ENCODE data around the gene FHIT. TPM values are rescaled to one million over a fixed set of nuclear protein-coding genes. Genes with fewer than 3 reads are reported as not detected.

FHIT gene
- polyA plus RNA-seq, 1 of the 3 experiments (the other 2 are of a cell fraction), result 0.41 TPM

DNA sequence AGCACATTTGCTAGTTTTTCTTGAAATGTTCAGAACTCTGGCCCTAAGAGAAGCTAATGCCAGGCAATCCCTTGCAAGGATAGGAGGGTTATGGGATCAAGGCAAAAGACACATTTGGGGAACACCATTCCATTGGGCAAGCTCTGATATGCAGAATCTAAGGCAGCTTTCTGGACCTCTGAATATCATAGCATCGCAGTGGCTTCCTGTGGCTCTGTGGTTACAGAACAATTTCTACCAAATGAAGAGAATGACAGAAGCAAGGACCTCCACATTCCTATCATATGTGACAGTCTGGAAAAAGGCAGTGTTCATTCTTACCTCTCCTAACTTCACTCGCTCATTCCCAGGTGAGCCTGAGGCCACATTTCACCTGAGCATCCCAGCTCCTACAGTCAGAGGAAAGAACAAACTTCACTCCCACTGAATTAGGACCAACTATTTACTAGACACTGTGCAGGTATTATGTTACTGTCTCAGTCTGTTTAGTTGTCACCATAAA is 1365.3 kb downstream of the FHIT start (continued):
- TF ChIP-seq, protein P1, sequence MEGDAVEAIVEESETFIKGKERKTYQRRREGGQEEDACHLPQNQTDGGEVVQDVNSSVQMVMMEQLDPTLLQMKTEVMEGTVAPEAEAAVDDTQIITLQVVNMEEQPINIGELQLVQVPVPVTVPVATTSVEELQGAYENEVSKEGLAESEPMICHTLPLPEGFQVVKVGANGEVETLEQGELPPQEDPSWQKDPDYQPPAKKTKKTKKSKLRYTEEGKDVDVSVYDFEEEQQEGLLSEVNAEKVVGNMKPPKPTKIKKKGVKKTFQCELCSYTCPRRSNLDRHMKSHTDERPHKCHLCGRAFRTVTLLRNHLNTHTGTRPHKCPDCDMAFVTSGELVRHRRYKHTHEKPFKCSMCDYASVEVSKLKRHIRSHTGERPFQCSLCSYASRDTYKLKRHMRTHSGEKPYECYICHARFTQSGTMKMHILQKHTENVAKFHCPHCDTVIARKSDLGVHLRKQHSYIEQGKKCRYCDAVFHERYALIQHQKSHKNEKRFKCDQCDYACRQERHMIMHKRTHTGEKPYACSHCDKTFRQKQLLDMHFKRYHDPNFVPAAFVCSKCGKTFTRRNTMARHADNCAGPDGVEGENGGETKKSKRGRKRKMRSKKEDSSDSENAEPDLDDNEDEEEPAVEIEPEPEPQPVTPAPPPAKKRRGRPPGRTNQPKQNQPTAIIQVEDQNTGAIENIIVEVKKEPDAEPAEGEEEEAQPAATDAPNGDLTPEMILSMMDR (IDR thresholded peaks at IDR 0.05), result no peak

- ChIA-PET POLR2A (no interaction called here), CTCF (interaction anchor here (0.8 to 1.0 kb wide), 2 partner anchors 27 to 81 kb away, joined by 3 to 4 read pairs; no protein-coding TSS in a partner anchor)
- no peak overlapping the region for H2AFZ ChIP-seq (ENCODE audit: low read depth)
- 36% methylated on average over 4 of the region's 4 CpGs for WGBS (ENCODE audit: low lambda C conversion rate)
- H3K36me3 ChIP-seq (replicated peaks in 1 of 2; ENCODE audit: control insufficient read depth in 1 of 2, insufficient read depth in 2 of 2, low read length in 1 of 2), result no peaks in the 10 kb centered on the region
- no peaks in the 10 kb centered on the region for H3K27me3 ChIP-seq (ENCODE audit: insufficient read depth)
- H3K4me3 ChIP-seq (ENCODE audit: low read depth in 2 of 2, low read length in 1 of 2), result no peak overlapping the region
- no peaks in the 10 kb centered on the region for H3K79me2 ChIP-seq (ENCODE audit: insufficient read depth)
- no peak overlapping the region for H3K4me2 ChIP-seq
- no peak overlapping the region for H3K9ac ChIP-seq
- H3K9me2 ChIP-seq, result no peaks in the 10 kb centered on the region
- peaks cover 0 to 2% of the 10 kb centered on the region in 2 experiments; a peak in 1 of 4 replicates for H3K4me1 ChIP-seq (ENCODE audit: control insufficient read depth in 1 of 2, insufficient read depth in 2 of 2, low read depth in 1 of 2, low read length in 1 of 2)
- no peaks in the 10 kb centered on the region for H3F3A ChIP-seq (replicated peaks; ENCODE audit: insufficient read depth)
- no peaks in the 10 kb centered on the region for H3K9me3 ChIP-seq
- no peak overlapping the region for H3K27ac ChIP-seq (ENCODE audit: low read depth in 2 of 2, low read length in 1 of 2)
- DNase-seq, result no peak
- TF ChIP-seq, protein P2, sequence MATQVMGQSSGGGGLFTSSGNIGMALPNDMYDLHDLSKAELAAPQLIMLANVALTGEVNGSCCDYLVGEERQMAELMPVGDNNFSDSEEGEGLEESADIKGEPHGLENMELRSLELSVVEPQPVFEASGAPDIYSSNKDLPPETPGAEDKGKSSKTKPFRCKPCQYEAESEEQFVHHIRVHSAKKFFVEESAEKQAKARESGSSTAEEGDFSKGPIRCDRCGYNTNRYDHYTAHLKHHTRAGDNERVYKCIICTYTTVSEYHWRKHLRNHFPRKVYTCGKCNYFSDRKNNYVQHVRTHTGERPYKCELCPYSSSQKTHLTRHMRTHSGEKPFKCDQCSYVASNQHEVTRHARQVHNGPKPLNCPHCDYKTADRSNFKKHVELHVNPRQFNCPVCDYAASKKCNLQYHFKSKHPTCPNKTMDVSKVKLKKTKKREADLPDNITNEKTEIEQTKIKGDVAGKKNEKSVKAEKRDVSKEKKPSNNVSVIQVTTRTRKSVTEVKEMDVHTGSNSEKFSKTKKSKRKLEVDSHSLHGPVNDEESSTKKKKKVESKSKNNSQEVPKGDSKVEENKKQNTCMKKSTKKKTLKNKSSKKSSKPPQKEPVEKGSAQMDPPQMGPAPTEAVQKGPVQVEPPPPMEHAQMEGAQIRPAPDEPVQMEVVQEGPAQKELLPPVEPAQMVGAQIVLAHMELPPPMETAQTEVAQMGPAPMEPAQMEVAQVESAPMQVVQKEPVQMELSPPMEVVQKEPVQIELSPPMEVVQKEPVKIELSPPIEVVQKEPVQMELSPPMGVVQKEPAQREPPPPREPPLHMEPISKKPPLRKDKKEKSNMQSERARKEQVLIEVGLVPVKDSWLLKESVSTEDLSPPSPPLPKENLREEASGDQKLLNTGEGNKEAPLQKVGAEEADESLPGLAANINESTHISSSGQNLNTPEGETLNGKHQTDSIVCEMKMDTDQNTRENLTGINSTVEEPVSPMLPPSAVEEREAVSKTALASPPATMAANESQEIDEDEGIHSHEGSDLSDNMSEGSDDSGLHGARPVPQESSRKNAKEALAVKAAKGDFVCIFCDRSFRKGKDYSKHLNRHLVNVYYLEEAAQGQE (IDR thresholded peaks at IDR 0.05; ENCODE audit: low read depth, low read length), result no peak
- TF ChIP-seq POLR2AphosphoS5 (IDR thresholded peaks at IDR 0.05; ENCODE audit: low read depth, low read length), result no peak
- no peak for TF ChIP-seq TCF12 (IDR thresholded peaks at IDR 0.05)
- TF ChIP-seq NFIC (IDR thresholded peaks at IDR 0.05; ENCODE audit: borderline replicate concordance), result no peak
- no peak for TF ChIP-seq IRF3 (IDR thresholded peaks at IDR 0.05; ENCODE audit: low read depth, low read length)
- no peak for TF ChIP-seq FOSL2 (IDR thresholded peaks at IDR 0.05; ENCODE audit: borderline replicate concordance, low read depth)
- no peak for TF ChIP-seq CHD2 (IDR thresholded peaks at IDR 0.05; ENCODE audit: low read length, partially characterized antibody)
- no peak for TF ChIP-seq JUND (IDR thresholded peaks at IDR 0.05)
- no peak for TF ChIP-seq EZH2phosphoT487 (IDR thresholded peaks at IDR 0.05; ENCODE audit: borderline replicate concordance, low read depth)
- TF ChIP-seq PBX3 (IDR thresholded peaks at IDR 0.05), result no peak
- TF ChIP-seq FOXJ3 (CRISPR knock-in tag; IDR thresholded peaks at IDR 0.05), result no peak
- TF ChIP-seq RCOR1 (IDR thresholded peaks at IDR 0.05; ENCODE audit: low read length), result no peak
- TF ChIP-seq RFX5 (IDR thresholded peaks at IDR 0.05; ENCODE audit: low read length), result no peak
- no peak for TF ChIP-seq RAD21 (IDR thresholded peaks at IDR 0.05; ENCODE audit: low read length)
- TF ChIP-seq MXI1 (IDR thresholded peaks at IDR 0.05; ENCODE audit: low read depth, low read length), result no peak
- TF ChIP-seq TEAD4 (IDR thresholded peaks at IDR 0.05; ENCODE audit: borderline replicate concordance, insufficient read depth), result no peak
- TF ChIP-seq USF2 (IDR thresholded peaks at IDR 0.05; ENCODE audit: borderline replicate concordance, low read depth, low read length), result no peak
- no peak for TF ChIP-seq YY1 (IDR thresholded peaks at IDR 0.05; ENCODE audit: low read depth)
- no peaks in the 10 kb centered on the region for H4K20me1 ChIP-seq (ENCODE audit: insufficient read depth)
Observed at GRCh38 chr3:59885101-59885500, 1366.2 kb downstream of the FHIT start.
